SH-SY5Y (cell line): ENCODE data around the gene HLA-DPB1.

Source experiments
- GATA2 ChIP-seq: IDR thresholded peaks from 2 replicates; pipeline ENCODE4 v1.6.1; 2011; ENCODE audit warnings: mild to moderate bottlenecking, low read depth, low read length
- GATA3 ChIP-seq: IDR thresholded peaks from 2 replicates; pipeline ENCODE4 v1.6.1; 2011; ENCODE audit warnings: low read depth, mild to moderate bottlenecking, low read length, moderate library complexity

DNA sequence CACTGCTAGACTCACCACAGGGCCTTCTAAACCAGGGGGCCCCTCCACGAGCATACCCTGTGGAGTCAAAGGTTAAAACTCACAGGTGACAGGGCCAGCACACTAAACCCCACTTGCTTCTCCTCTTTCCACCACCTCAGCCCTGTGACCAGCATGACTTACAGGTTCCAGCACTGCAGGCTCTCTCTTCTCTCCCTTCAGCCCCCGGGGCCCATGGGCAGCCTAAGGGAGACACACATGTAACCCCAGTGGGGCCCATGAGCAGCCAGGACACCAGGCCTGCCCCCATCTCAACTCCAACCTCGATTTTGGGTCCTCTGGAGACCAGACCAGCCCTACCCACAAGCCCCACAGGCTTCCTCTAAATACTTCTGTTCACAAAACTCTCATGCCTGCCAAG is 28.0 kb downstream of the HLA-DPB1 start:
- no peak for TF ChIP-seq GATA2
- TF ChIP-seq GATA3, result no peak
